Measurements from ENCODE around the gene ZNF366. TPM values are rescaled to one million over a fixed set of nuclear protein-coding genes. Genes with fewer than 3 reads are reported as not detected.

Gene ZNF366
- total and polyA plus RNA-seq, 9 donors = 2.1 to 3.7 (median 2.7) TPM

DNA sequence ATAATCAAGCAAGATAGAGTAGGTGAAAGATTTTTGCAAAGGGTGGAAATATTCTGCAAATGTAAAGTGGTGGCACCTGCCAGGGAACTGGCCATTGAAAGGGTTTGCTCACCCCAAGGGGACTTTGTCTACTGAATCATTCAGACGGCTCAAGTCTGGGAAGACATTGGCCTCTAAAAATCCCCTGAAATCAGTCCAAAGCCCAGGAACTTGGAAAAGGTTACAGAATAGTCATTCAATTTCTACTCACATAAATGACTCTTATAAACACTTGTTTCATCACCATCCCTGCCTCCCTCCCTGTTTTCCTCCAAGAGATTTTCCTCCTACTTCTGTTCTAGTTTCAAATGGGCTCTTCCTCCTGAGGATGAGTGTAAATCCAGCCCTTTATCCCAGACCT is 28.5 kb downstream of the ZNF366 start:
- WGBS (ENCODE audit: insufficient coverage) = 22% methylated on average over 1 of the region's 1 CpG
- Histone ChIP-seq H3K27ac (ENCODE audit: low read length) (no peak overlapping the region), H3K4me1 (ENCODE audit: control insufficient read depth, insufficient read depth, low read length) (peaks cover 12% of the 10 kb centered on the region), H3K27me3 (ENCODE audit: control insufficient read depth, insufficient read depth, low read length) (no peaks in the 10 kb centered on the region), H3K36me3 (ENCODE audit: control insufficient read depth, insufficient read depth, low read length) (no peaks in the 10 kb centered on the region), H3K4me3 (ENCODE audit: low read length) (no peak overlapping the region), H3K9me3 (replicated peaks; ENCODE audit: control insufficient read depth, low read depth, low read length) (no peaks in the 10 kb centered on the region)
- peak; percentile 80 for DNase-seq

DNA sequence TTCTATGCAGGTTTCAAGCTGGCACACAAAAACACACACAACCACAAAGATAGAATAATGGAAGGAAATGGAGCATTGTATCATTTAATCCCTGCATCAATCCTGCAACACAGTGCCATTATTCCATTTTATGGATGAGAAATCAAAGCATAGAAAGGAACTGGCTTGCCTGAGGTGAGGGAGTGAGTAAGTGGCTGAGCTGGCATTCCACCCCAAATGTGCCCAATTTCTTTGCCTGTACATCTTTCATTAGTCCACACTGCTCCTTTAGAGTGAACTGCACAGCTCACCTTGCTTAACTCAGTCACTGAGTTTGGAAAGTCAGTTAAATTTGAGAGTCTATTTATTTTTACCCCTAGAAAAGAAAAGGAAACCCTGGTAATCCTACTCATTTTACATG is 28.9 kb downstream of the ZNF366 start:
- H3K9me3 ChIP-seq (replicated peaks; ENCODE audit: control insufficient read depth, low read depth, low read length) = no peaks in the 10 kb centered on the region
- H3K27ac ChIP-seq (ENCODE audit: low read length) = no peak overlapping the region
- no peaks in the 10 kb centered on the region for H3K36me3 ChIP-seq (ENCODE audit: control insufficient read depth, insufficient read depth, low read length)
- H3K4me3 ChIP-seq (ENCODE audit: low read length) = no peak overlapping the region
- DNase-seq = no peak
- no peaks in the 10 kb centered on the region for H3K27me3 ChIP-seq (ENCODE audit: control insufficient read depth, insufficient read depth, low read length)
- H3K4me1 ChIP-seq (ENCODE audit: control insufficient read depth, insufficient read depth, low read length) = peaks cover 11% of the 10 kb centered on the region

DNA sequence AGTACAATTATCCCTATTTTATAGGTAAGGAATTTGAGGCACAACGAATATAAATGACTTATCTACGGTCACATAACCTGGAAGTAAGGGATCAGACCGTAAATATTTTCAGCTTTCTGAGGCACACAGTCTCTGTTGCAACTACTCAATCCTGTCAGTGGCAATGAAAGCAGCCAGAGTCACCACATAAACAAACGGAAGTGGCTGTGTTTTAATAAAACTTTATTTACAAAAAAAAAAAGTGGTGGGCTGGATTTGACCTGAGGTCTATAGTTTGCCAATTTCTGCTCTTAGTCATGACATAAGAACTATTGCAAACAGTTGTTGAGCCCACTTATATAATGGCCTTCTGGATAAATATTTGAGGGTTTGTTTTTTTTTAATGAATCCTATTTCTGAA is 29.6 kb downstream of the ZNF366 start:
- H3K27ac ChIP-seq (ENCODE audit: low read length) = no peak overlapping the region
- H3K4me1 ChIP-seq (ENCODE audit: control insufficient read depth, insufficient read depth, low read length) = peaks cover 10% of the 10 kb centered on the region
- no peaks in the 10 kb centered on the region for H3K9me3 ChIP-seq (replicated peaks; ENCODE audit: control insufficient read depth, low read depth, low read length)
- no peaks in the 10 kb centered on the region for H3K27me3 ChIP-seq (ENCODE audit: control insufficient read depth, insufficient read depth, low read length)
- H3K4me3 ChIP-seq (ENCODE audit: low read length) = no peak overlapping the region
- 100% methylated on average over 1 of the region's 4 CpGs for WGBS (ENCODE audit: insufficient coverage)
- DNase-seq = no peak
- no peaks in the 10 kb centered on the region for H3K36me3 ChIP-seq (ENCODE audit: control insufficient read depth, insufficient read depth, low read length)

DNA sequence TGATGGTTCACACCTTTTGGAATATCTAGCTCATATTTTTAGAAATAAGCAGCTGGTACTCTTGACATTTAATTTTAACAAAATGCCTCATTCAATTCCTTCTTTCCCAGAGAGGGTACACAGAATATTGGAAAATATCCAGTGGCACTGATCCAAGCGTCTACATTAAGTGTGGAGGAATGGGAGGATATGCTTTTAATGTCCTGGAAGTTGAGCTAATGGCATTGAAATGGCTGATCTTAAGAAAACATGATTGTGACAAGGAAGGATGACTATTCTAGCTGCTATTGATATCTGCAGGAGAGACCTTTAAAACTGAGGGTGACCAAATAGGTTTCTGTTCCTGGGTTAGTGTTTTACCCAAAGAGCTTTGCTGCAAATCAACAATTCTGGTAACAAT is 30.0 kb downstream of the ZNF366 start:
- Histone ChIP-seq H3K36me3 (ENCODE audit: control insufficient read depth, insufficient read depth, low read length) (no peaks in the 10 kb centered on the region), H3K27me3 (ENCODE audit: control insufficient read depth, insufficient read depth, low read length) (no peaks in the 10 kb centered on the region), H3K27ac (ENCODE audit: low read length) (no peak overlapping the region), H3K4me3 (ENCODE audit: low read length) (no peak overlapping the region), H3K9me3 (replicated peaks; ENCODE audit: control insufficient read depth, low read depth, low read length) (no peaks in the 10 kb centered on the region), H3K4me1 (ENCODE audit: control insufficient read depth, insufficient read depth, low read length) (peaks cover 10% of the 10 kb centered on the region)
- no peak for DNase-seq
- 50% methylated on average over 1 of the region's 1 CpG for WGBS (ENCODE audit: insufficient coverage)

DNA sequence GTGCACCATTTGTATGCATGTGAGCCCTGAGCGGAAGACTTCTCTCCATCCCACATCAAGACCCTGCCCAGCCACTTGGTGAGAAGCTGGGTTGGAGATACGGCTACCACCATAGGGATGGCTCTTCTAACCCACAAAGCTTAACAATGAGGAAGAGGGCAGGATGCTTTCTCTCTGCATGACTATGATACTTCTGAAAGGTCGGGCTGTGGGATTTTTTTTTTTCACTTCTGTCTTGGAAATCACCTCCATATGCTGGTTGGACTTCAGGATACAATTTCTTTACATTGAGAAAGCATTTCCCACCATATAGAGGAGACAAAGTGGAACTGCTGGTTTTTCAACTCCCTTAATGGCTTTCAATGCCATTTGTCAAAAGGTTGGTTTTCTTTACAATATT is 30.5 kb downstream of the ZNF366 start:
- Histone ChIP-seq H3K4me3 (ENCODE audit: low read length) (no peak overlapping the region), H3K9me3 (replicated peaks; ENCODE audit: control insufficient read depth, low read depth, low read length) (no peaks in the 10 kb centered on the region), H3K4me1 (ENCODE audit: control insufficient read depth, insufficient read depth, low read length) (peaks cover 10% of the 10 kb centered on the region), H3K27me3 (ENCODE audit: control insufficient read depth, insufficient read depth, low read length) (no peaks in the 10 kb centered on the region), H3K36me3 (ENCODE audit: control insufficient read depth, insufficient read depth, low read length) (no peaks in the 10 kb centered on the region), H3K27ac (ENCODE audit: low read length) (no peak overlapping the region)
- WGBS (ENCODE audit: insufficient coverage) = no CpG with 5 or more reads among the region's 3 CpGs
- DNase-seq = no peak

DNA sequence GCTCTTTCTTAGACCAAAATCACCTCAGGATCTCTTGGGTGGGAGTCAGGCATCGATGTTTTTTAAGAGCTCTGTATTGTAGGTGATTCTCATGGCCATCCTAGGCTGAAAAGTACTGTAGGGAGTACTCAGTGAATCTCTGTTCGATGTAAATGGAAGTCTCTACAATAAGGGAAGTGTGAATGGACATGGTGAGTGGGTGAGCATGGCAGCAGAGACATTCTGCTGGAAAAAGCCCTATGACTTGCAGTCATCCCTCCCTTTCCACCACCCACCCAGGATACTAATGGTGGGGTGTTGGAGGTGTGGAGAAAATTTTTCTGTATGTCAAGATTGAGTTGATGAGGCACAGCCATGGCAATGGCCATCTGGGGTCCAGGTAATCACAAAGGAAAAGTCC is 30.9 kb downstream of the ZNF366 start:
- no peaks in the 10 kb centered on the region for H3K27me3 ChIP-seq (ENCODE audit: control insufficient read depth, insufficient read depth, low read length)
- no peak for DNase-seq
- no peak overlapping the region for H3K4me3 ChIP-seq (ENCODE audit: low read length)
- no peaks in the 10 kb centered on the region for H3K36me3 ChIP-seq (ENCODE audit: control insufficient read depth, insufficient read depth, low read length)
- no peak overlapping the region for H3K27ac ChIP-seq (ENCODE audit: low read length)
- H3K9me3 ChIP-seq (replicated peaks; ENCODE audit: control insufficient read depth, low read depth, low read length) = no peaks in the 10 kb centered on the region
- H3K4me1 ChIP-seq (ENCODE audit: control insufficient read depth, insufficient read depth, low read length) = peaks cover 10% of the 10 kb centered on the region
- no CpG with 5 or more reads among the region's 2 CpGs for WGBS (ENCODE audit: insufficient coverage)

DNA sequence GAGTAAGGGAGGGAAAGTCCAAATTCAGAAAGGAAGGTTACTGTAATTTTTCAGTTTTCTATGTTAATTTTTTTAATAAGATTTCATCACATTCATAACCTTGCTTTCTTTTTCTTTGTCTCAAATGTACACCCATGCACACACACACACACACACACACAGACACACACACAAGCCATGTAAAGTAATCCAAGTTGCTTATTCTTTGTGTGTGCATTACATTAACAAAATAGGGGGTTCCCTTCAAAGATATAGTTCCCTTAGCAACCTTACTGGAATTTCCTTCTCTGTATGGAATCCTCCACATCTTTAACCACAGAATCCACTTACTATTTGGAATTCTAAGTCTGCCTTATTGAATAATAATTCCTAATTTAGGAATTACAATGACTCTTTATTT is 32.7 kb downstream of the ZNF366 start:
- H3K9me3 ChIP-seq (replicated peaks; ENCODE audit: control insufficient read depth, low read depth, low read length) = no peaks in the 10 kb centered on the region
- H3K36me3 ChIP-seq (ENCODE audit: control insufficient read depth, insufficient read depth, low read length) = no peaks in the 10 kb centered on the region
- peaks cover 6% of the 10 kb centered on the region for H3K4me1 ChIP-seq (ENCODE audit: control insufficient read depth, insufficient read depth, low read length)
- H3K4me3 ChIP-seq (ENCODE audit: low read length) = no peak overlapping the region
- DNase-seq = no peak
- no peaks in the 10 kb centered on the region for H3K27me3 ChIP-seq (ENCODE audit: control insufficient read depth, insufficient read depth, low read length)
- H3K27ac ChIP-seq (ENCODE audit: low read length) = no peak overlapping the region

DNA sequence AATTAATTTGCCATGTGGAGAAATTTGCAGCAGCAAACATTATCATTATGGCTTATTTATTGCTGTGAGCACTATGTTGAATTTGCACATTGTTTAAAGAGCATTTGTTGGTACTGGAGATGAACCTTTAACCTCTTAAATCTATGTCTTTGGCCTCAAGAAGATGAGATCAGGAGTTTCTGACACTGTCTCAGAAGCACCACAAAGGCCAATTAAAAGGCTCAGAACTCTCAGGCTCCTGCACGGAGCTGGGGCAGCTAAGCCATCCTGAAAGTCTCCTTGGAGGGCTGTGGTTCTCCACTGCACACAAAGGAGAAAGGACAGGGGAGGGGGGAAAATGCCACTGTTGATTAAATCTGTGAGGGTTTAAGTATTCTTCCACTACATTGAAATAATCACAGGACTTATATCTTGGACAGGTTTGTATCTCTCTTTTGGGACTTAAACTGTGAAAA is 33.1 kb downstream of the ZNF366 start:
- H3K9me3 ChIP-seq (replicated peaks; ENCODE audit: control insufficient read depth, low read depth, low read length) = no peaks in the 10 kb centered on the region
- no peak for DNase-seq
- WGBS (ENCODE audit: insufficient coverage) = no CpG with 5 or more reads among the region's 1 CpG
- H3K4me1 ChIP-seq (ENCODE audit: control insufficient read depth, insufficient read depth, low read length) = peaks cover 6% of the 10 kb centered on the region
- no peaks in the 10 kb centered on the region for H3K36me3 ChIP-seq (ENCODE audit: control insufficient read depth, insufficient read depth, low read length)
- H3K27ac ChIP-seq (ENCODE audit: low read length) = no peak overlapping the region
- H3K27me3 ChIP-seq (ENCODE audit: control insufficient read depth, insufficient read depth, low read length) = no peaks in the 10 kb centered on the region
- no peak overlapping the region for H3K4me3 ChIP-seq (ENCODE audit: low read length)

DNA sequence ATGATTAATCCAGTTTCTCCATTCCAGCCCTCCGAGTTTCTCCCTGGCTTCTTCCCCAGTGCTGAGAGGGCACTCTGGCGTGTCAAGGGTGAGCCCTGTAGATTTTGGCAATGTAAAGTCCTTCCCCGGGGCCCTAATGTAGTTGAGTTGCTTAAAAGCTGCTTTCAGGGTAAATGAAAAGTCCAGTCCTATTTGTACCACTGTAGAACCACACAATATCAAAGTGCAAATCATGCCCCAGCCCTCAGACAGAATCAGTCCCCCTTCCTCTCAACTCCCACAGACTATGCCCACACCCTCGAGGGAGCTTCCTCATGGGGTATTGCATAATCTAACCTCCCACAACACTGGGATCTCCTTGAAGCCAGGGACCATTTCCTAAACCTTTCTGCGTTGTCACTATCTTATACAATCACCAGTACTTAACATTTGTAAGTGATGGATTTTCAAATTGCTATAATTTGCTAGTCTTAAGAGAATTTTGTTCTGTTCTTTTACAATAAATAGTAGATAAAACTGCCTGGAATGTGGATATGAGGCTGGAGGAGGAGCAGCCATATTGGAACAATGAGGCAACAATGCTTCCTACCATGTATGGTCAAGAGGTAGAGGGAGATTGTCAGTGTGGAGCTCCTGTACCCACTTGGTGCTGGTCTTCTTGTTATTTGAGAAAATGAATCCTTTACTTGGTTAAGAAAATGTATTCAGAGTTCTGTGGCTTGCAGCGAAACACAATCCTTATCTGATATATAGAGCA is 34.4 kb downstream of the ZNF366 start:
- Histone ChIP-seq H3K27ac (ENCODE audit: low read length) (no peak overlapping the region), H3K4me1 (ENCODE audit: control insufficient read depth, insufficient read depth, low read length) (peaks cover 3% of the 10 kb centered on the region), H3K36me3 (ENCODE audit: control insufficient read depth, insufficient read depth, low read length) (no peaks in the 10 kb centered on the region), H3K27me3 (ENCODE audit: control insufficient read depth, insufficient read depth, low read length) (no peaks in the 10 kb centered on the region), H3K9me3 (replicated peaks; ENCODE audit: control insufficient read depth, low read depth, low read length) (no peaks in the 10 kb centered on the region), H3K4me3 (ENCODE audit: low read length) (no peak overlapping the region)
- no peak for DNase-seq
- WGBS (ENCODE audit: insufficient coverage) = 50% methylated on average over 1 of the region's 6 CpGs

DNA sequence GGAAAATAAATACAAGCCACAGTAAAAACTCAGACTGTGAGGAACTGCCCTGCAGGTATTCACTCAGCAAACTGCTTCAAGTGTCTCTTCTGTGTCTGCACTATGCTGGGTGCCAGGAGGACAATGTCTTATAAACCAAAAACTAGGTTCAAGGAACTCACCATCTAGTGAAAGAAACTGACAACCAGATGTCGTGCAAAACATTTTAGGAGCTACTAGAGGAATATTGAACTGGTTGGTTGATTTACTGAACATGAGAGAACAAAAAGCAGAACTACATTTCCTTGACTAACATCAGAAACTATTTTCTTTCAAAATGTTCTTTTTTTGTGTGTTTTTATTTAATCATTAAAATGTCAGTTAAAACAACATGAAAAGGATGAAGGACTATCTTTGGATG is 35.2 kb downstream of the ZNF366 start:
- no peak overlapping the region for H3K27ac ChIP-seq (ENCODE audit: low read length)

DNA sequence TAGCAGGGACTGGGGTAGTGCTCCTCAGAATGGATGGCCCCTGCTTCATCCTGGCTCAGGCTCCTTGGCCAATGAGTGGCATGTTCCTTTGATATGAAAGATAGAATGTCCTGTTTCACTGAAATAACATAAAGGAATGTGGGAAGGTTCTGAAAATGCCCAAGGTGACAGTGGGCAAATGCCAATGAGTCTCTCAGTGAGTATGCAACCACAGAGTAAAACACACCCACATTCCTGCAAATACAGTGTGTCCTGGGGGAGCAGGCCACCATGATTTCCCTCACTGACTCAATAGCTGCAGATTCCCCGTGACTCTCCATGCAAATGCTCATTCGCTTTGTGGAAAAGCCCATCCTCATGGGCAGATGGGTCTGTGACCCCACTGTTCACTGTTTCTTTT is 36.4 kb downstream of the ZNF366 start:
- Histone ChIP-seq H3K9me3 (replicated peaks; ENCODE audit: control insufficient read depth, low read depth, low read length) (no peaks in the 10 kb centered on the region), H3K36me3 (ENCODE audit: control insufficient read depth, insufficient read depth, low read length) (no peaks in the 10 kb centered on the region), H3K4me1 (ENCODE audit: control insufficient read depth, insufficient read depth, low read length) (peaks cover 8% of the 10 kb centered on the region), H3K4me3 (ENCODE audit: low read length) (no peak overlapping the region), H3K27me3 (ENCODE audit: control insufficient read depth, insufficient read depth, low read length) (no peaks in the 10 kb centered on the region), H3K27ac (ENCODE audit: low read length) (no peak overlapping the region)
- WGBS (ENCODE audit: insufficient coverage) = no CpG with 5 or more reads among the region's 2 CpGs
- DNase-seq = no peak

More for the DNA sequence above, 35.2 kb downstream of the ZNF366 start:
- Histone ChIP-seq H3K9me3 (replicated peaks; ENCODE audit: control insufficient read depth, low read depth, low read length) (no peaks in the 10 kb centered on the region), H3K4me3 (ENCODE audit: low read length) (no peak overlapping the region), H3K4me1 (ENCODE audit: control insufficient read depth, insufficient read depth, low read length) (peaks cover 3% of the 10 kb centered on the region), H3K36me3 (ENCODE audit: control insufficient read depth, insufficient read depth, low read length) (no peaks in the 10 kb centered on the region), H3K27me3 (ENCODE audit: control insufficient read depth, insufficient read depth, low read length) (no peaks in the 10 kb centered on the region)
- WGBS (ENCODE audit: insufficient coverage) = no CpG with 5 or more reads among the region's 1 CpG
- DNase-seq = no peak
